HEK293 (cell line): ENCODE data around the gene MAPK11.

Experiments
- CTCF ChIP-seq: fragments of 450-650 bp; formaldehyde crosslinking; IDR thresholded peaks from 2 replicates; pipeline ENCODE4 v1.5.1; 2016; ENCODE audit warnings: missing biosample characterization, missing genetic modification characterization
- HOXA7 ChIP-seq: sonication (generic); formaldehyde crosslinking; IDR thresholded peaks from 2 replicates; pipeline ENCODE4 v1.8.1; 2022; ENCODE audit warnings: missing genetic modification reagents, borderline replicate concordance
- KLF10 ChIP-seq: fragments of 450-650 bp; IDR thresholded peaks from 2 replicates; pipeline ENCODE4 v1.5.1; 2018; ENCODE audit warnings: missing biosample characterization, mild to moderate bottlenecking, missing genetic modification characterization
- KLF16 ChIP-seq: fragments of 450-650 bp; formaldehyde crosslinking; IDR thresholded peaks from 2 replicates; pipeline ENCODE4 v1.5.1; 2017; ENCODE audit warnings: missing biosample characterization, missing genetic modification characterization
- RBAK ChIP-seq: fragments of 450-650 bp; formaldehyde crosslinking; IDR thresholded peaks from 2 replicates; pipeline ENCODE4 v1.5.1; 2016; ENCODE audit warnings: missing biosample characterization, missing genetic modification characterization
- WT1 ChIP-seq: fragments of 450-650 bp; formaldehyde crosslinking; IDR thresholded peaks from 2 replicates; pipeline ENCODE4 v1.5.1; 2016; ENCODE audit warnings: missing biosample characterization, missing genetic modification characterization
- ZBTB21 ChIP-seq: fragments of 450-650 bp; formaldehyde crosslinking; IDR thresholded peaks from 2 replicates; pipeline ENCODE4 v1.5.1; 2017; ENCODE audit warnings: missing biosample characterization, missing genetic modification characterization
- ZBTB7A ChIP-seq: fragments of 450-650 bp; formaldehyde crosslinking; IDR thresholded peaks from 2 replicates; pipeline ENCODE4 v1.5.1; 2016; ENCODE audit warnings: low read depth, missing biosample characterization, missing genetic modification characterization
- ZFHX2 ChIP-seq: fragments of 450-650 bp; formaldehyde crosslinking; conservative IDR thresholded peaks from 2 replicates; pipeline ENCODE4 v1.5.1; 2016; ENCODE audit warnings: missing biosample characterization, missing genetic modification characterization
- ZNF184 ChIP-seq: fragments of 450-650 bp; IDR thresholded peaks from 2 replicates; pipeline ENCODE4 v1.5.1; 2018; ENCODE audit warnings: missing biosample characterization, mild to moderate bottlenecking, missing genetic modification characterization
- ZNF19 ChIP-seq: fragments of 450-650 bp; formaldehyde crosslinking; IDR thresholded peaks from 2 replicates; pipeline ENCODE4; 2016; ENCODE audit warnings: missing biosample characterization, missing genetic modification characterization, low read depth
- ZNF2 ChIP-seq: fragments of 450-650 bp; formaldehyde crosslinking; IDR thresholded peaks from 2 replicates; pipeline ENCODE4 v1.5.1; 2016; ENCODE audit warnings: missing biosample characterization, missing genetic modification characterization
- ZNF223 ChIP-seq: fragments of 450-650 bp; formaldehyde crosslinking; IDR thresholded peaks from 2 replicates; pipeline ENCODE4 v1.5.1; 2016; ENCODE audit warnings: missing biosample characterization, missing genetic modification characterization
- ZNF274 ChIP-seq, 2 experiments: fragments of 200-500 bp in 1 of 2; fragments of 450-650 bp in 1 of 2; sonication (Bioruptor generic) in 1 of 2; formaldehyde crosslinking in 1 of 2; IDR thresholded peaks; 2 replicates each; pipeline versions ENCODE4 v1.5.1 to v1.6.1; 2014 to 2016; ENCODE audit warnings: borderline replicate concordance in 1 of 2, inconsistent platforms in 1 of 2, low read length in 1 of 2, missing biosample characterization in 1 of 2, missing genetic modification characterization in 1 of 2
- ZNF302 ChIP-seq: fragments of 450-650 bp; formaldehyde crosslinking; IDR thresholded peaks from 2 replicates; pipeline ENCODE4 v1.5.1; 2016; ENCODE audit warnings: missing biosample characterization, missing genetic modification characterization, low read depth
- ZNF341 ChIP-seq: fragments of 450-650 bp; formaldehyde crosslinking; IDR thresholded peaks from 2 replicates; pipeline ENCODE4; 2016; ENCODE audit warnings: low read depth, missing biosample characterization, missing genetic modification characterization
- ZNF354C ChIP-seq: fragments of 450-650 bp; formaldehyde crosslinking; IDR thresholded peaks from 2 replicates; pipeline ENCODE4 v1.5.1; 2016; ENCODE audit warnings: missing biosample characterization, missing genetic modification characterization, low read depth, borderline replicate concordance
- ZNF449 ChIP-seq: fragments of 450-650 bp; formaldehyde crosslinking; IDR thresholded peaks from 2 replicates; pipeline ENCODE4 v1.5.1; 2017; ENCODE audit warnings: missing biosample characterization, mild to moderate bottlenecking, missing genetic modification characterization, moderate library complexity
- ZNF501 ChIP-seq: fragments of 450-650 bp; formaldehyde crosslinking; IDR thresholded peaks from 2 replicates; pipeline ENCODE4 v1.5.1; 2016; ENCODE audit warnings: missing biosample characterization, missing genetic modification characterization
- ZNF555 ChIP-seq: fragments of 450-650 bp; formaldehyde crosslinking; conservative IDR thresholded peaks from 2 replicates; pipeline ENCODE4 v1.5.1; 2017; ENCODE audit warnings: missing biosample characterization, mild to moderate bottlenecking, missing genetic modification characterization, inconsistent platforms
- ZNF654 ChIP-seq: fragments of 450-650 bp; formaldehyde crosslinking; IDR thresholded peaks from 2 replicates; pipeline ENCODE4 v1.5.1; 2016; ENCODE audit warnings: low read depth, missing biosample characterization, missing genetic modification characterization
- ZNF660 ChIP-seq: fragments of 450-650 bp; IDR thresholded peaks from 2 replicates; pipeline ENCODE4 v1.5.1; 2018; ENCODE audit warnings: missing biosample characterization, mild to moderate bottlenecking, missing genetic modification characterization
- ZNF664 ChIP-seq: fragments of 450-650 bp; formaldehyde crosslinking; IDR thresholded peaks from 2 replicates; pipeline ENCODE4 v1.5.1; 2016; ENCODE audit warnings: missing biosample characterization, missing genetic modification characterization
- ZNF701 ChIP-seq: fragments of 450-650 bp; formaldehyde crosslinking; IDR thresholded peaks from 2 replicates; pipeline ENCODE4 v1.5.1; 2016; ENCODE audit warnings: missing biosample characterization, missing genetic modification characterization
- ZSCAN5A ChIP-seq: fragments of 450-650 bp; formaldehyde crosslinking; IDR thresholded peaks from 2 replicates; pipeline ENCODE4 v1.5.1; 2016; ENCODE audit warnings: missing biosample characterization, missing genetic modification characterization
- TF ChIP-seq, protein P1 (sequence below): fragments of 450-650 bp; formaldehyde crosslinking; conservative IDR thresholded peaks from 2 replicates; pipeline ENCODE4 v1.5.1; 2016; ENCODE audit warnings: low read depth, missing biosample characterization, missing genetic modification characterization
- TF ChIP-seq, protein P2 (sequence below): fragments of 450-650 bp; IDR thresholded peaks from 2 replicates; pipeline ENCODE4 v1.5.1; 2018; ENCODE audit warnings: missing biosample characterization, mild to moderate bottlenecking, missing genetic modification characterization

MAPK11 gene

DNA sequence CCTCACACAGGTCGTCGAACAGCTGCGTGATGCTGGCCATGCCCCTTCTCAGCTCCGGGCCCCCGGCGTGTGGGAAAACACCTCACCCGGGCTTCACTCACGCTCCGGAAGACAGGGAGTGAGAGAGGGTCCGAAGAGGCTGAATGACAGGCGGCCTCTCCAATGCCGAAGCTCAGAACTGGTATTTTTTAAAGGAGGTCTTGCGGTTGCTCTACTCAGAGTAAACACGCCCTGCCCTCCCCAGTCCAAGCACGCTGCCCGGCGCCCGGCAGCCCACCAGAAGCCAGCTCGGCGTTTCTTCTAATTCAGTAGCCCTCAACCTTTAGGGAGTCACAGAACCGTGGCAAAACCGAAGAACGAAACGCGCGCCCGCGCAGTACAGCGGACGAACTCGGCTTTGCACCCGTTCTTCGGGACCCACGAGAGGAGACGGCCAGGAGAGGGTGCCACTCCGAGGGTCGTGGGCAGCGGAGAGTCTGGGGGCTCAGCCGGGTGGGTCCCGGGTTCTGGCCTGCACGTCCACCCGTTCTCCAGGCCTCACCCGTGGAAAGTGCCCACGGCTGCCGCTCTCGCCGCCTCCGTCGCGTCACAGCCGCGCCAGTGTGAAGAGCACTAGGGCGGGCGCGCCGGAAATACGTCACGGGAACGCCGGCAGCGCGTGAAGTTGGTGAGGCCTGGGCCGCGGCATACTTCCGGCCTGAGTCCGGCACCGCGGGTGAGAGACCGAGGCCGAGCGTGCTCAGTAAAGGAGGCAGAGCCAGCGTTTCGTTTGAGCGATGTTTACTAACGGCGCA lies 25.6 kb downstream of the MAPK11 start, which contains the start of gene TUBGCP6 (continued):
- TF ChIP-seq, protein P1, sequence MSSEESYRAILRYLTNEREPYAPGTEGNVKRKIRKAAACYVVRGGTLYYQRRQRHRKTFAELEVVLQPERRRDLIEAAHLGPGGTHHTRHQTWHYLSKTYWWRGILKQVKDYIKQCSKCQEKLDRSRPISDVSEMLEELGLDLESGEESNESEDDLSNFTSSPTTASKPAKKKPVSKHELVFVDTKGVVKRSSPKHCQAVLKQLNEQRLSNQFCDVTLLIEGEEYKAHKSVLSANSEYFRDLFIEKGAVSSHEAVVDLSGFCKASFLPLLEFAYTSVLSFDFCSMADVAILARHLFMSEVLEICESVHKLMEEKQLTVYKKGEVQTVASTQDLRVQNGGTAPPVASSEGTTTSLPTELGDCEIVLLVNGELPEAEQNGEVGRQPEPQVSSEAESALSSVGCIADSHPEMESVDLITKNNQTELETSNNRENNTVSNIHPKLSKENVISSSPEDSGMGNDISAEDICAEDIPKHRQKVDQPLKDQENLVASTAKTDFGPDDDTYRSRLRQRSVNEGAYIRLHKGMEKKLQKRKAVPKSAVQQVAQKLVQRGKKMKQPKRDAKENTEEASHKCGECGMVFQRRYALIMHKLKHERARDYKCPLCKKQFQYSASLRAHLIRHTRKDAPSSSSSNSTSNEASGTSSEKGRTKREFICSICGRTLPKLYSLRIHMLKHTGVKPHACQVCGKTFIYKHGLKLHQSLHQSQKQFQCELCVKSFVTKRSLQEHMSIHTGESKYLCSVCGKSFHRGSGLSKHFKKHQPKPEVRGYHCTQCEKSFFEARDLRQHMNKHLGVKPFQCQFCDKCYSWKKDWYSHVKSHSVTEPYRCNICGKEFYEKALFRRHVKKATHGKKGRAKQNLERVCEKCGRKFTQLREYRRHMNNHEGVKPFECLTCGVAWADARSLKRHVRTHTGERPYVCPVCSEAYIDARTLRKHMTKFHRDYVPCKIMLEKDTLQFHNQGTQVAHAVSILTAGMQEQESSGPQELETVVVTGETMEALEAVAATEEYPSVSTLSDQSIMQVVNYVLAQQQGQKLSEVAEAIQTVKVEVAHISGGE = peak; percentile 95
- TF ChIP-seq ZNF555 (tag by site-specific recombination) (no peak), ZNF302 (no peak), ZNF354C (tag by site-specific recombination) (no peak), ZNF223 (tag by site-specific recombination) (no peak), ZBTB7A (tag by site-specific recombination) (no peak), ZNF184 (tag by site-specific recombination) (no peak), ZNF701 (tag by site-specific recombination) (no peak), ZNF2 (tag by site-specific recombination) (peak; percentile 75), HOXA7 (CRISPR knock-in tag) (no peak), ZNF341 (no peak), RBAK (tag by site-specific recombination) (no peak), KLF16 (tag by site-specific recombination) (peak; percentile 94), ZSCAN5A (tag by site-specific recombination) (no peak), ZNF19 (tag by site-specific recombination) (no peak), ZNF654 (tag by site-specific recombination) (no peak), ZNF274 (IDR thresholded peaks at IDR 0.05; ENCODE audit: low read length) (no peak), ZNF274 (tag by site-specific recombination; IDR thresholded peaks at IDR 0.05; ENCODE audit: borderline replicate concordance) (no peak), CTCF (peak; percentile 78; the same call in 1 of the 2 replicates), ZBTB21 (peak; percentile 99), ZFHX2 (tag by site-specific recombination) (no peak), WT1 (0 out of 2 replicates have a peak, but pooled peaks have one; percentile 20), ZNF664 (tag by site-specific recombination) (no peak), ZNF660 (tag by site-specific recombination) (peak; percentile 52; the same call in 1 of the 2 replicates), ZNF501 (tag by site-specific recombination) (peak; percentile 88; the same call in 1 of the 2 replicates), KLF10 (tag by site-specific recombination) (no peak; the same call in 1 of the 2 replicates), ZNF449 (tag by site-specific recombination) (no peak)
- TF ChIP-seq, protein P2, sequence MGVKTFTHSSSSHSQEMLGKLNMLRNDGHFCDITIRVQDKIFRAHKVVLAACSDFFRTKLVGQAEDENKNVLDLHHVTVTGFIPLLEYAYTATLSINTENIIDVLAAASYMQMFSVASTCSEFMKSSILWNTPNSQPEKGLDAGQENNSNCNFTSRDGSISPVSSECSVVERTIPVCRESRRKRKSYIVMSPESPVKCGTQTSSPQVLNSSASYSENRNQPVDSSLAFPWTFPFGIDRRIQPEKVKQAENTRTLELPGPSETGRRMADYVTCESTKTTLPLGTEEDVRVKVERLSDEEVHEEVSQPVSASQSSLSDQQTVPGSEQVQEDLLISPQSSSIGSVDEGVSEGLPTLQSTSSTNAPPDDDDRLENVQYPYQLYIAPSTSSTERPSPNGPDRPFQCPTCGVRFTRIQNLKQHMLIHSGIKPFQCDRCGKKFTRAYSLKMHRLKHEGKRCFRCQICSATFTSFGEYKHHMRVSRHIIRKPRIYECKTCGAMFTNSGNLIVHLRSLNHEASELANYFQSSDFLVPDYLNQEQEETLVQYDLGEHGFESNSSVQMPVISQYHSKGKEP (tag by site-specific recombination) = no peak
